K562 (cell line): Measurements from ENCODE around the gene SLC22A15. TPM values are rescaled to one million over a fixed set of nuclear protein-coding genes. Genes with fewer than 3 reads are reported as not detected.

Experiments used
- ATAC-seq: fragments of 200-7000 bp; cut with Tn5 transposase; 3 replicates; pipeline ENCODE4 v1.9.1; 2020; ENCODE audit warnings: moderate library complexity
- BruUV-seq: library from RNA; stranded (reverse); fragments of 400-500 nt; replicated peaks from 2 replicates; lab custom pipeline; 2021; lab: Mats Ljungman, UMichigan
- CTCF ChIA-PET: fragments of 300-600 bp; formaldehyde crosslinking; extraction: SDS; loops from one replicate; lab custom pipeline; 2021; ENCODE audit warnings: low intra/inter-chr PET ratio; lab: Yijun Ruan, JAX
- POLR2A ChIA-PET: fragments of 300-600, 350-650 bp; sonication (Branson Sonifier 250); formaldehyde crosslinking; extraction: SDS; loops from one replicate; lab custom pipeline; 2021; ENCODE audit warnings: antibody characterized with exemption, inconsistent platforms; lab: Yijun Ruan, JAX
- DNase-seq, 4 experiments: peaks; one replicate each; pipeline versions ENCODE4 v3.0.0 to v3.0.0-alpha.2; 2011 to 2018; ENCODE audit warnings: low spot score in 3 of 4, mixed read lengths in 3 of 4; ENCODE audit errors: extremely low read depth in 1 of 4
- FAIRE-seq: peaks from 2 replicates; lab custom pipeline; 2011; peaks lifted over from hg19 to GRCh38; lab: Jason Lieb, UNC
- H2AFZ ChIP-seq: 2 replicates; pipeline ENCODE4 v1.6.0; 2011; ENCODE audit warnings: low read depth, low read length, control low read depth, inconsistent platforms
- H3K27ac ChIP-seq: fragments of 200-600 bp; 3 replicates; pipeline ENCODE4 v1.8.0; 2011; ENCODE audit warnings: low read depth, mild to moderate bottlenecking, control low read depth, inconsistent platforms, low read length, moderate library complexity, mixed read lengths; ENCODE audit errors: extremely low read depth
- H3K27me3 ChIP-seq, 2 experiments: fragments of 300-600 bp in 1 of 2; 2 replicates in 1 of 2; 3 replicates in 1 of 2; pipeline versions ENCODE4 v1.6.0 to v1.8.0; 2011; ENCODE audit warnings: inconsistent platforms in 2 of 2, low read length in 2 of 2, mild to moderate bottlenecking in 1 of 2, mixed read lengths in 1 of 2, moderate library complexity in 1 of 2; ENCODE audit not compliant: control insufficient read depth in 2 of 2, insufficient read depth in 2 of 2
- H3K36me3 ChIP-seq: fragments of 300-600 bp; 3 replicates; pipeline ENCODE4 v1.8.0; 2011; ENCODE audit warnings: mild to moderate bottlenecking, low read length, inconsistent platforms; ENCODE audit not compliant: control insufficient read depth, insufficient read depth
- H3K4me1 ChIP-seq, 2 experiments: fragments of 200-600 bp in 1 of 2; replicated peaks in 1 of 2; 2 replicates in 1 of 2; 3 replicates in 1 of 2; pipeline versions ENCODE4 v1.5.1 to v1.8.0; 2011; ENCODE audit warnings: inconsistent platforms in 2 of 2, low read length in 2 of 2, mild to moderate bottlenecking in 1 of 2, mixed read lengths in 1 of 2, moderate library complexity in 1 of 2; ENCODE audit not compliant: control insufficient read depth in 2 of 2, insufficient read depth in 2 of 2
- H3K4me2 ChIP-seq: 2 replicates; pipeline ENCODE4 v1.6.1; 2011; ENCODE audit warnings: low read length, control low read depth, inconsistent platforms, mixed read lengths; ENCODE audit not compliant: insufficient read depth
- H3K4me3 ChIP-seq: fragments of 200-600 bp; sonication (generic), shearing (Covaris generic); 2 replicates; pipeline ENCODE4 v1.5.1; 2016; ENCODE audit warnings: control low read depth, inconsistent platforms
- H3K79me2 ChIP-seq: fragments of 200-600 bp; 3 replicates; pipeline ENCODE4 v1.8.0; 2011; ENCODE audit warnings: low read length, inconsistent platforms; ENCODE audit not compliant: control insufficient read depth, insufficient read depth
- H3K9ac ChIP-seq, 2 experiments: 2 replicates each; pipeline versions ENCODE4 v1.6.0 to v1.6.1; 2011; ENCODE audit warnings: low read depth in 2 of 2, low read length in 2 of 2, control low read depth in 1 of 2, inconsistent platforms in 1 of 2, mild to moderate bottlenecking in 1 of 2, mixed read lengths in 1 of 2; ENCODE audit not compliant: insufficient read depth in 1 of 2
- H3K9me1 ChIP-seq: one replicate; pipeline ENCODE4 v1.6.0; 2011; ENCODE audit warnings: inconsistent platforms, mild to moderate bottlenecking, low read length, moderate library complexity; ENCODE audit not compliant: control insufficient read depth, insufficient read depth
- H3K9me3 ChIP-seq: replicated peaks from 2 replicates; pipeline ENCODE4 v1.5.1; 2011; ENCODE audit warnings: low read depth, low read length, inconsistent platforms; ENCODE audit not compliant: control insufficient read depth, insufficient read depth
- H4K20me1 ChIP-seq: replicated peaks from 2 replicates; pipeline ENCODE4 v1.6.1; 2011; ENCODE audit warnings: low read length, inconsistent platforms, mixed read lengths; ENCODE audit not compliant: control insufficient read depth, insufficient read depth
- DIDO1 ChIP-seq: fragments of 450-650 bp; IDR thresholded peaks from 2 replicates; pipeline ENCODE4 v1.6.1; 2016; ENCODE audit warnings: low read depth, missing biosample characterization, missing genetic modification characterization
- NFIC ChIP-seq: fragments of 450-650 bp; IDR thresholded peaks from 2 replicates; pipeline ENCODE4 v1.6.1; 2017; ENCODE audit warnings: mild to moderate bottlenecking, inconsistent platforms
- NFIX ChIP-seq: fragments of 250-450 bp; sonication (Bioruptor Pico); IDR thresholded peaks from 2 replicates; pipeline ENCODE4 v1.4.0; 2020; ENCODE audit warnings: low read depth, mild to moderate bottlenecking, moderate library complexity
- NR1H2 ChIP-seq: sonication (generic); formaldehyde crosslinking; IDR thresholded peaks from 2 replicates; pipeline ENCODE4 v1.4.0; 2020; ENCODE audit warnings: mild to moderate bottlenecking, missing genetic modification reagents
- SREBF1 ChIP-seq: fragments of 150-350 bp; IDR thresholded peaks from 2 replicates; pipeline ENCODE4 v1.6.1; 2014; ENCODE audit warnings: antibody characterized with exemption, low read depth, low read length, borderline replicate concordance
- WGBS: fragments of 100-300 bp; shearing (Covaris generic); methylation state at CpG from one replicate; pipeline ENCODE4 v1.1.6; 2016; ENCODE audit warnings: low coverage, mixed read lengths; ENCODE audit not compliant: insufficient coverage; ENCODE audit errors: missing lambda C conversion rate; 5-methylcytosine and 5-hydroxymethylcytosine counted together
- in situ Hi-C: fragments of 300-500 bp; cut with MboI; formaldehyde crosslinking; loops from 4 replicates; pipeline ENCODE4 v1.15.0; 2018; ENCODE audit warnings: inconsistent platforms, mixed read lengths
- intact Hi-C: fragments of 100-400 bp; cut with micrococcal nuclease; formaldehyde crosslinking; loops from 2 replicates; pipeline ENCODE4 v1.14.2; 2022
- polyA plus RNA-seq, 8 experiments: library from polyadenylated mRNA; depleted of rRNA in 4 of 8; stranded (reverse) in 5 of 8; unstranded in 3 of 8; fragments of >200 nt; fragmentation: Nextera tagmentation in 2 of 8; fragmentation: Illumina TruSeq in 1 of 8; extraction: Ambion mirVana in 2 of 8; extraction: Trizol in 1 of 8; gene quantifications; 2 replicates each; pipeline versions ENCODE4 v1.2.1 to v1.2.3, GENCODE V29; 2011 to 2014; ENCODE audit warnings: inconsistent platforms in 1 of 8, missing spikeins in 1 of 8
- total RNA-seq, 7 experiments: library from RNA; depleted of rRNA in 6 of 7; stranded (reverse); fragments of >200 nt in 6 of 7; fragmentation: Illumina TruSeq in 2 of 7; extraction: Trizol in 2 of 7; gene quantifications; 2 replicates each; pipeline versions ENCODE4 v1.2.1 to v1.2.3, GENCODE V29; 2011 to 2021; ENCODE audit warnings: low replicate concordance in 1 of 7

The SLC22A15 gene
- total and polyA plus RNA-seq, 9 of the 15 experiments (the other 6 are each of a cell fraction or from before 2014, with no cell fraction given): 0.24 to 2.7 (median 1.2) TPM

- Histone ChIP-seq H3K9me1 (no peaks in the 10 kb centered on the region), H2AFZ (no peak overlapping the region), H3K27ac (no peak overlapping the region), H3K79me2 (no peaks in the 10 kb centered on the region), H3K4me2 (no peak overlapping the region), H3K9me3 (no peaks in the 10 kb centered on the region), H3K9ac (no peak overlapping the region), H4K20me1 (no peaks in the 10 kb centered on the region), H3K4me3 (no peak overlapping the region), H3K27me3 (no peaks in the 10 kb centered on the region)
- intact Hi-C loops: no loop called here
- DNase-seq (no peak), ATAC-seq (no peak), FAIRE-seq (no peak)
- no TSS peak for BruUV-seq
- POLR2A ChIA-PET: interaction anchor here (0.6 to 0.8 kb wide), 3 partner anchors 10 to 108 kb away, joined by 3 read pairs; no protein-coding TSS in a partner anchor
- TF ChIP-seq NFIC (peak; percentile 62), SREBF1 (no peak), NR1H2 (CRISPR knock-in tag) (no peak), NFIX (CRISPR knock-in tag) (peak; percentile 30; the same call in 1 of the 2 replicates), DIDO1 (tag) (no peak)
- TF ChIP-seq, all 486 proteins: peak for 2
- Histone ChIP-seq H3K4me1 (no peaks in the 10 kb centered on the region), H3K36me3 (no peaks in the 10 kb centered on the region)
- WGBS: 21% methylated on average over 4 of the region's 4 CpGs
- in situ Hi-C loops: no loop called here
- CTCF ChIA-PET: interaction anchor here (0.7 kb wide), 1 partner anchor 42 kb away, joined by 3 read pairs; no protein-coding TSS in a partner anchor
Measured at GRCh38 chr1:116019653-116020253, 43.4 kb downstream of the SLC22A15 start.
